A673 (cell line): Measurements from ENCODE around the gene CFAP161. TPM values are rescaled to one million over a fixed set of nuclear protein-coding genes. Genes with fewer than 3 reads are reported as not detected.

Experiments
- BruUV-seq: library from RNA; stranded (reverse); fragments of 400-500 nt; replicated peaks from 2 replicates; lab custom pipeline; 2021; lab: Mats Ljungman, UMichigan
- CTCF ChIA-PET: fragments of 300-600 bp; sonication (Branson Sonifier 250); formaldehyde crosslinking; loops from one replicate; lab custom pipeline; 2022; ENCODE audit warnings: antibody characterized with exemption; lab: Charles Lee
- POLR2A ChIA-PET: fragments of 300-600 bp; sonication (Branson Sonifier 250); formaldehyde crosslinking; loops from one replicate; lab custom pipeline; 2022; ENCODE audit warnings: antibody characterized with exemption; ENCODE audit not compliant: low non-redundant PET; lab: Charles Lee
- DNase-seq: peaks from one replicate; pipeline ENCODE4 v3.0.0-alpha.2; 2015; ENCODE audit warnings: low spot score
- H3K27ac ChIP-seq: fragments of 200-600 bp; sonication (generic); 2 replicates; pipeline ENCODE4 v1.5.1; 2016; ENCODE audit warnings: mixed run types, low read depth, mild to moderate bottlenecking, mixed read lengths, antibody characterized with exemption, low read length; ENCODE audit not compliant: poor library complexity, severe bottlenecking
- H3K27me3 ChIP-seq: fragments of 200-600 bp; sonication (generic); replicated peaks from 2 replicates; pipeline ENCODE4 v1.6.1; 2017; ENCODE audit warnings: mixed run types, low read depth, mild to moderate bottlenecking, mixed read lengths, antibody characterized with exemption, low read length; ENCODE audit not compliant: insufficient read depth, poor library complexity
- H3K36me3 ChIP-seq: fragments of 200-600 bp; sonication (generic); 2 replicates; pipeline ENCODE4 v1.6.1; 2016; ENCODE audit warnings: mixed run types, mild to moderate bottlenecking, mixed read lengths, antibody characterized with exemption, low read length; ENCODE audit not compliant: insufficient read depth, poor library complexity, severe bottlenecking
- H3K4me1 ChIP-seq: fragments of 200-600 bp; sonication (generic); 2 replicates; pipeline ENCODE4 v1.6.1; 2017; ENCODE audit warnings: mixed run types, mild to moderate bottlenecking, mixed read lengths, antibody characterized with exemption, low read length; ENCODE audit not compliant: insufficient read depth, poor library complexity, severe bottlenecking
- H3K4me3 ChIP-seq: fragments of 200-600 bp; sonication (generic); 2 replicates; pipeline ENCODE4 v1.5.1; 2016; ENCODE audit warnings: low read depth, mixed run types, mild to moderate bottlenecking, mixed read lengths, low read length; ENCODE audit not compliant: poor library complexity, severe bottlenecking
- H3K9me3 ChIP-seq: fragments of 200-600 bp; sonication (generic); 2 replicates; pipeline ENCODE4 v1.6.1; 2016; ENCODE audit warnings: mixed run types, low read depth, mild to moderate bottlenecking, mixed read lengths, antibody characterized with exemption, low read length; ENCODE audit not compliant: poor library complexity, severe bottlenecking
- CTCF ChIP-seq: fragments of 300-800, 200-600 bp; sonication (generic); conservative IDR thresholded peaks from 2 replicates; pipeline ENCODE4 v1.5.1; 2017; ENCODE audit warnings: low read depth, mild to moderate bottlenecking, antibody characterized with exemption, low read length, moderate library complexity, mixed read lengths
- EZH2 ChIP-seq: fragments of 200-600 bp; sonication (generic); IDR thresholded peaks from 2 replicates; pipeline ENCODE4 v1.6.1; 2017; ENCODE audit warnings: borderline replicate concordance, low read depth, mild to moderate bottlenecking, mixed read lengths, antibody characterized with exemption, low read length; ENCODE audit not compliant: poor library complexity, severe bottlenecking
- intact Hi-C: fragments of 100-400 bp; cut with micrococcal nuclease; formaldehyde crosslinking; loops from one replicate; pipeline ENCODE4 v1.10.0; 2022; ENCODE audit not compliant: unreplicated experiment
- total RNA-seq: library from RNA; stranded (reverse); gene quantifications from 2 replicates; pipeline ENCODE4 v1.2.3, GENCODE V29; 2021

The CFAP161 gene
- total RNA-seq, 1 experiment from 2014 or later: 2.8 TPM

DNA sequence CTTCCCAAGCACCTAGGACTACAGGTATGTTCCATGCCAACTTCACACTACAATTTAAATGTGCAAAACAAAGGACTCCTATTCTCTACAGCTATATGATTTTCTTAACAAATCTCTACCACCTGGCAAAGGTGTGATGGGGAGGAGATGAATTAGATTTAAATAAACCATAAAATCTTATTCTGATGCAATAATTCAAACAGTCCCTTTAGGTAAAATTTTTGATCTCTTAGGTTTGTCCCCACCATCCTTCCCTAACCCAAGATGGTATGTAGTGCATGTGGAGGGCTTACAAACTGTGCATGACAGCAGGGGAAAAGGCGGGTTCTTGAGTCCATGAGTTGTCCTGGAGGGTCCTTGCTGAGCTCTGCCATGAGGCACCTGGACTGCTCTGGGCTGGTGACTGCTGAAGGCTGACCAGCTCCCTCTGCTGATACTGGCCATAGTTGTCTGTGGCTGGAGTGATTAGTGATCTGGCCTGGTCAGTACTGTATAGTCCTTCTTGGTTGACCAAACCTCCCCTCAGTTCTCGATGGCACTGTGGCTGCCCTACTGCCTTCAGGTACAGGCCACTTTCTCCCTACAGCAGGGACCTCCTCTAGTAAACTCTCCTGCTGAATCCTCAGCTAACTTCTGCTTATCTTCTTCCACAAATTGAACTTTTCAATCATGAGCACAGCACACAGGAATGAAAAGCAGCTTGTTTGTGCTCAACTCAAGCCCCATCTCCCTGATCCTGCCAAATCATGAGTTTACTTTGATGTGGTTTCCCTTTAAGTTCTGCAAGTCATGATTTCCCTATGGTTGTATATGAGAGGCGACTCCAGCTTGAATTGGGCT lies 30.1 kb downstream of the CFAP161 start:
- H3K4me1 ChIP-seq: no peaks in the 10 kb centered on the region
- no peak for DNase-seq
- no peak for TF ChIP-seq EZH2
- no peak for TF ChIP-seq CTCF
- ChIA-PET CTCF (interaction anchor here (0.5 to 1.1 kb wide), 2 partner anchors 8 to 25 kb away, joined by 4 to 5 read pairs; no protein-coding TSS in a partner anchor), POLR2A (no interaction called here)
- no peaks in the 10 kb centered on the region for H3K36me3 ChIP-seq
- no peak overlapping the region for H3K4me3 ChIP-seq
- intact Hi-C loops: no loop called here
- no peak overlapping the region for H3K27ac ChIP-seq
- H3K9me3 ChIP-seq: no peaks in the 10 kb centered on the region
- H3K27me3 ChIP-seq: no peaks in the 10 kb centered on the region
- no TSS peak for BruUV-seq

DNA sequence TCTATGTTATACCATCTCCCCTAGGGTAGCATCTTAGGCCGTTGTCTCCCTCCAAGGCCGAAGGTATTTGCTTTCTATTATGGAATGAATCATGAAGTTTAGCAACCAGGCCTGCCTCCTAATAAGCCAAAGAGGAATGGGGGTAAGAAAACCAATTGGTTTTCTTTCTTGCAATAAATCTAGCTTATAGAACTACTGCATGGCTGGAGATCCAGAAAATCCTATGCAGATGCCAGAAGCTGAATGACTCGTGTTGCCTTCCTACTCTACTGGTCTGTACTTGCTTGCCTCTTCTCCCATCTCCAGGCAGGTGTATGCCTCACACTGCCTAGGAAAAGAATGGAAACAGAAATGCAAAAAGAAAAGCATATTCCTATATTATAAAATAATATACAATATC lies 31.5 kb downstream of the CFAP161 start:
- TF ChIP-seq EZH2: no peak
- TF ChIP-seq CTCF: no peak
- no peak for DNase-seq
- BruUV-seq: no TSS peak
- no peaks in the 10 kb centered on the region for H3K9me3 ChIP-seq
- no peaks in the 10 kb centered on the region for H3K36me3 ChIP-seq
- no peaks in the 10 kb centered on the region for H3K4me1 ChIP-seq
- ChIA-PET CTCF (no interaction called here), POLR2A (no interaction called here)
- no peak overlapping the region for H3K27ac ChIP-seq
- peaks cover 3% of the 10 kb centered on the region for H3K27me3 ChIP-seq
- intact Hi-C loops: no loop called here
- H3K4me3 ChIP-seq: no peak overlapping the region

GRCh38 chr15:81166636-81167305 lies 32.7 kb downstream of the CFAP161 start:
- DNase-seq: no peak
- TF ChIP-seq EZH2: no peak
- TF ChIP-seq CTCF: no peak
- ChIA-PET CTCF (no interaction called here), POLR2A (no interaction called here)
- intact Hi-C loops: no loop called here
- H3K4me1 ChIP-seq: no peaks in the 10 kb centered on the region
- H3K27ac ChIP-seq: no peak overlapping the region
- no peak overlapping the region for H3K4me3 ChIP-seq
- peaks cover 8% of the 10 kb centered on the region for H3K27me3 ChIP-seq
- no peaks in the 10 kb centered on the region for H3K36me3 ChIP-seq
- no TSS peak for BruUV-seq
- no peaks in the 10 kb centered on the region for H3K9me3 ChIP-seq
